Posterior vena cava (tissue), 2 donors: ENCODE results near the gene C11orf54. TPM values are rescaled to one million over a fixed set of nuclear protein-coding genes. Genes with fewer than 3 reads are reported as not detected.

Source experiments
- DNase-seq: peaks from one replicate; pipeline ENCODE4 v3.0.0-alpha.2; 2020; ENCODE audit warnings: low spot score
- intact Hi-C, 2 donors: fragments of 100-400 bp; cut with DNase I; formaldehyde crosslinking; loops; one replicate each; pipeline versions ENCODE4 v1.14.1 to v1.14.2; 2022 to 2023
- long read RNA-seq, 2 donors: library from polyadenylated mRNA; unstranded; transcript quantifications; one replicate each; pipeline ENCODE4 v2.0.0, GENCODE V29; 2020 to 2021
- total RNA-seq, 2 donors: library from RNA; stranded (reverse); fragmentation: NEBNext Ultra II Directional; extraction: Animal tissue kit (Norgen Biotek cat#: 25700); gene quantifications; one replicate each; pipeline ENCODE4 v1.2.1, GENCODE V29; 2021
- donor health status: DM: yes; HTN: yes; CAD: no.
- donor health status: DM: yes; HTN: yes; CAD: no.

Gene C11orf54
- total RNA-seq: 10 to 100 TPM; 16.8 to 19.9 TPM
- long read RNA-seq, donor 1, partial matches to known transcripts: 0 of 6 reads
- long read RNA-seq, donor 1, other reads (novel, unspliced or antisense): 1 of 6 reads
- long read RNA-seq, donor 2, transcript C11orf54-202 (9 exons, 1,733 nt): major isoform, 17 of 25 reads
- long read RNA-seq, donor 2, partial matches to known transcripts: 0 of 25 reads
- long read RNA-seq, donor 2, other reads (novel, unspliced or antisense): 4 of 25 reads

GRCh38 chr11:93741094-93741881 lies at the start of gene C11orf54, which contains the start of gene TAF1D:
Gene C11orf54, plus strand, starts transcription at chr11:93741672. Its CDS starts 5,722 bp downstream, at chr11:93747394.
Gene TAF1D, minus strand, starts transcription at chr11:93741495. Its CDS starts 2,191 bp downstream, at chr11:93739304.
- peak; percentile 99 for DNase-seq
- intact Hi-C loops: loop anchor here in 1 of 2 donors (5.0 kb wide), 1 partner anchor 41 kb away; the partner anchor contains the start of gene MED17

- intact Hi-C loops: no loop called here
- DNase-seq: no peak
Observed at GRCh38 chr11:93694109-93694508, 47.4 kb upstream of the C11orf54 start.

- intact Hi-C loops: no loop called here
- no peak for DNase-seq
Observed at GRCh38 chr11:93694557-93694956, 46.9 kb upstream of the C11orf54 start.

GRCh38 chr11:93697611-93698010 lies 43.9 kb upstream of the C11orf54 start:
- intact Hi-C loops: no loop called here
- no peak for DNase-seq

- intact Hi-C loops: no loop called here
- DNase-seq: no peak
Observed at GRCh38 chr11:93700830-93701229, 40.6 kb upstream of the C11orf54 start.

- no peak for DNase-seq
Observed at GRCh38 chr11:93704237-93704636, 37.2 kb upstream of the C11orf54 start.

GRCh38 chr11:93710239-93710638 lies 31.2 kb upstream of the C11orf54 start:
- intact Hi-C loops: no loop called here
- DNase-seq: no peak

More at GRCh38 chr11:93704237-93704636, 37.2 kb upstream of the C11orf54 start:
- intact Hi-C loops: no loop called here

GRCh38 chr11:93712678-93713077 lies 28.8 kb upstream of the C11orf54 start:
- intact Hi-C loops: no loop called here
- no peak for DNase-seq

GRCh38 chr11:93715797-93716396 lies 25.6 kb upstream of the C11orf54 start:
- DNase-seq: no peak
- intact Hi-C loops: no loop called here

- no peak for DNase-seq
- intact Hi-C loops: no loop called here
Observed at GRCh38 chr11:93717501-93717900, 24.0 kb upstream of the C11orf54 start.

GRCh38 chr11:93718057-93718563 lies 23.4 kb upstream of the C11orf54 start:
- DNase-seq: no peak
- intact Hi-C loops: no loop called here

GRCh38 chr11:93719310-93719709 lies 22.2 kb upstream of the C11orf54 start:
- DNase-seq: no peak
- intact Hi-C loops: no loop called here

GRCh38 chr11:93720522-93720921 lies 20.9 kb upstream of the C11orf54 start:
- no peak for DNase-seq
- intact Hi-C loops: no loop called here

- intact Hi-C loops: no loop called here
- no peak for DNase-seq
Observed at GRCh38 chr11:93724089-93724488, 17.4 kb upstream of the C11orf54 start.

GRCh38 chr11:93727985-93728791 lies 13.3 kb upstream of the C11orf54 start:
- no peak for DNase-seq
- intact Hi-C loops: no loop called here

- no peak for DNase-seq
- intact Hi-C loops: no loop called here
Observed at GRCh38 chr11:93728792-93729128, 12.7 kb upstream of the C11orf54 start.

GRCh38 chr11:93729129-93729616 lies 12.3 kb upstream of the C11orf54 start:
- intact Hi-C loops: no loop called here
- no peak for DNase-seq

GRCh38 chr11:93730108-93731107 lies 11.1 kb upstream of the C11orf54 start:
- intact Hi-C loops: no loop called here

More at GRCh38 chr11:93730108-93731107, 11.1 kb upstream of the C11orf54 start:
- DNase-seq: no peak
